ENCODE measurements around the gene UGT2B7. TPM values are rescaled to one million over a fixed set of nuclear protein-coding genes. Genes with fewer than 3 reads are reported as not detected.
"Not testable (repeated sequence)": the region's sequence is repeated elsewhere in the genome, so short reads cannot be mapped to it uniquely, and the experiment has no call there.

Gene UGT2B7
- under 0.01 TPM in 1 of 2 replicates, not detected in the other for total RNA-seq

DNA sequence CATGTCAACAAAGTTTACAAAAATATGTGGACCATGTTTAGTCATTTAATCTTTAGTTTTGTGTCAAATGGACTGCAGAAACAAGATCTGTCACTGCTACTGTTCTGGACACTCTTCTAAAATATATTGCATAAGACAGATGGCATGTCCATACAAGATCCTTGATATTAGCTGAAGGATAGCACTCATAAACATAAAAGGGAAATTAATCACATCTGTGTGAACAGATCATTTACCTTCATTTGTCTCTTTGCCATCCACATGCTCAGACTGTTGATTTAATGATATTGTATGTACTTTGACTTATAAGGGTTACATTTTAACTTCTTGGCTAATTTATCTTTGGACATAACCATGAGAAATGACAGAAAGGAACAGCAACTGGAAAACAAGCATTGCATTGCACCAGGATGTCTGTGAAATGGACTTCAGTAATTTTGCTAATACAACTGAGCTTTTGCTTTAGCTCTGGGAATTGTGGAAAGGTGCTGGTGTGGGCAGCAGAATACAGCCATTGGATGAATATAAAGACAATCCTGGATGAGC lies at the start of gene UGT2B7:
UGT2B7 (plus strand) TSS at position 364 of the 546 bp plus-strand sequence; CDS start at position 411, 47 bp downstream.
- no peak within 1 kb of the TSS for H3K4me3 ChIP-seq (ENCODE audit: insufficient read depth, low read length)
- no peaks in the 10 kb centered on the region for H3K79me2 ChIP-seq (ENCODE audit: insufficient read depth, low read length)
- H3K4me1 ChIP-seq (ENCODE audit: insufficient read depth, low read length), result peaks cover 5% of the 10 kb centered on the region
- TF ChIP-seq, protein P1, sequence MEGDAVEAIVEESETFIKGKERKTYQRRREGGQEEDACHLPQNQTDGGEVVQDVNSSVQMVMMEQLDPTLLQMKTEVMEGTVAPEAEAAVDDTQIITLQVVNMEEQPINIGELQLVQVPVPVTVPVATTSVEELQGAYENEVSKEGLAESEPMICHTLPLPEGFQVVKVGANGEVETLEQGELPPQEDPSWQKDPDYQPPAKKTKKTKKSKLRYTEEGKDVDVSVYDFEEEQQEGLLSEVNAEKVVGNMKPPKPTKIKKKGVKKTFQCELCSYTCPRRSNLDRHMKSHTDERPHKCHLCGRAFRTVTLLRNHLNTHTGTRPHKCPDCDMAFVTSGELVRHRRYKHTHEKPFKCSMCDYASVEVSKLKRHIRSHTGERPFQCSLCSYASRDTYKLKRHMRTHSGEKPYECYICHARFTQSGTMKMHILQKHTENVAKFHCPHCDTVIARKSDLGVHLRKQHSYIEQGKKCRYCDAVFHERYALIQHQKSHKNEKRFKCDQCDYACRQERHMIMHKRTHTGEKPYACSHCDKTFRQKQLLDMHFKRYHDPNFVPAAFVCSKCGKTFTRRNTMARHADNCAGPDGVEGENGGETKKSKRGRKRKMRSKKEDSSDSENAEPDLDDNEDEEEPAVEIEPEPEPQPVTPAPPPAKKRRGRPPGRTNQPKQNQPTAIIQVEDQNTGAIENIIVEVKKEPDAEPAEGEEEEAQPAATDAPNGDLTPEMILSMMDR (IDR thresholded peaks at IDR 0.05; ENCODE audit: extremely low read depth, low read depth, low read length), result no peak
- H3K27me3 ChIP-seq (ENCODE audit: insufficient read depth, low read length), result no peaks in the 10 kb centered on the region
- no peak for DNase-seq (ENCODE audit: insufficient read length, low spot score, missing footprints)
- peak within 1 kb of the TSS; percentile 41 for H3K4me2 ChIP-seq (ENCODE audit: insufficient read depth, low read length)
- no peaks in the 10 kb centered on the region for H4K20me1 ChIP-seq (ENCODE audit: insufficient read depth, low read length)
- H3K9me3 ChIP-seq (ENCODE audit: low read depth, low read length), result no peaks in the 10 kb centered on the region
- H3K36me3 ChIP-seq (ENCODE audit: insufficient read depth, low read length), result no peaks in the 10 kb centered on the region
- no peak within 1 kb of the TSS for H2AFZ ChIP-seq (ENCODE audit: low read length)
- no peak within 1 kb of the TSS for H3K27ac ChIP-seq (ENCODE audit: low read depth, low read length)

DNA sequence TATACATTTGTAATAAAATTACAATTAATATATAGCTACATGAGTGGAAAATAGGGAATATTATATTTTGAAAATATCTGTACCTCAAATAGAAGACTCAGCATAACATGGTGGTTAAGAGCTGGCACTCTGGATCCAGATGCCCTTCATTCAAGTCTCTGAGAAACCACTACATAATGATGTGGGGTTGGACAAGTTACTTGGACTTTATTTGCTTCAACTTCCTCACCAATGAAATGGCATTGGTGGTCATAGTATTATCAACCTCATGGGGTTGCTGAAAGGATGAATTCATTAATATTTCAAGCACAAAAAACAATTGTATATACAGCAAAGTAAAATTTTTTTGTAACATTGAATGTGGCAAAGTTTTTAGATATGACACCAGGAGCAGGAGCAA lies 46.4 kb upstream of the UGT2B7 start:
- H3K4me3 ChIP-seq (ENCODE audit: insufficient read depth, low read length), result no peak overlapping the region
- TF ChIP-seq, protein P1 (IDR thresholded peaks at IDR 0.05; ENCODE audit: extremely low read depth, low read depth, low read length), result no peak
- H2AFZ ChIP-seq (ENCODE audit: low read length), result no peak overlapping the region
- no peaks in the 10 kb centered on the region for H3K27me3 ChIP-seq (ENCODE audit: insufficient read depth, low read length)
- H3K4me1 ChIP-seq (ENCODE audit: insufficient read depth, low read length), result no peaks in the 10 kb centered on the region
- H3K27ac ChIP-seq (ENCODE audit: low read depth, low read length), result no peak overlapping the region
- no peaks in the 10 kb centered on the region for H4K20me1 ChIP-seq (ENCODE audit: insufficient read depth, low read length)
- no peaks in the 10 kb centered on the region for H3K36me3 ChIP-seq (ENCODE audit: insufficient read depth, low read length)
- no peaks in the 10 kb centered on the region for H3K79me2 ChIP-seq (ENCODE audit: insufficient read depth, low read length)
- H3K4me2 ChIP-seq (ENCODE audit: insufficient read depth, low read length), result no peak overlapping the region
- no peaks in the 10 kb centered on the region for H3K9me3 ChIP-seq (ENCODE audit: low read depth, low read length)
- DNase-seq (ENCODE audit: insufficient read length, low spot score, missing footprints), result no peak

DNA sequence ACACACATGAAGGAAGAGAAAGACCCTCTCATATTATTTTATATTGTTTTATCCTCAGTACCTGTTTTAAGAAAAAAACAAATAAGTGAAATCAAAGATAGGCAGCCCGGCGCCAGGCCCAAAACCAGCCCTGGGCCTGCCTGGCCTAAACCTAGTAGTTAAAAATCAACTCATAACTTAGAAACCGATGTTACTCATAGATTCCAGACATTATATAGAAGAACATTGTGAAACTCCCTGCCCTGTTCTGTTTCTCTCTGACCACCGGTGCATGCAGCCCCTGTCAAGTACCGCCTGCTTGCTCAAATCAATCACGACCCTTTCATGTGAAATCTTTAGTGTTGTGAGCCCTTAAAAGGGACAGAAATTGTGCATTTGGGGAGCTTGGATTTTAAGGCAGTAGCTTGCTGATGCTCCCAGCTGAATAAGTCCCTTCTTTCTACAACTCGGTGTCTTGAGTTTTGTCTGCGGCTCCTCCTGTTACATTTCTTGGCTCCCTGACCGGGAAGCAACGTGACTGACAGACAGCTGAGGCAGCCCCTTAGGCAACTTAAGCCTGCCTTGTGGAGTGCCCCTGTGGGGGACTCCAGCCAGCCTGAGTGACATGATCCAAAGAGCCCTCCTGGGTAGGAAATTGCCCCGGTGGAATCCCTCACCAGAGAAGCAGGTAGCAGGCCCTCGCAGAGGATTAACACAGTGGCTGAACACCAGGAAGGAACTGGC lies 45.3 kb upstream of the UGT2B7 start:
- not testable (repeated sequence) for H2AFZ ChIP-seq (ENCODE audit: low read length); H3K4me1 ChIP-seq (ENCODE audit: insufficient read depth, low read length); H3K27me3 ChIP-seq (ENCODE audit: insufficient read depth, low read length); H3K4me3 ChIP-seq (ENCODE audit: insufficient read depth, low read length); H4K20me1 ChIP-seq (ENCODE audit: insufficient read depth, low read length); DNase-seq (ENCODE audit: insufficient read length, low spot score, missing footprints); H3K27ac ChIP-seq (ENCODE audit: low read depth, low read length); H3K4me2 ChIP-seq (ENCODE audit: insufficient read depth, low read length); H3K79me2 ChIP-seq (ENCODE audit: insufficient read depth, low read length); H3K9me3 ChIP-seq (ENCODE audit: low read depth, low read length); H3K36me3 ChIP-seq (ENCODE audit: insufficient read depth, low read length)

DNA sequence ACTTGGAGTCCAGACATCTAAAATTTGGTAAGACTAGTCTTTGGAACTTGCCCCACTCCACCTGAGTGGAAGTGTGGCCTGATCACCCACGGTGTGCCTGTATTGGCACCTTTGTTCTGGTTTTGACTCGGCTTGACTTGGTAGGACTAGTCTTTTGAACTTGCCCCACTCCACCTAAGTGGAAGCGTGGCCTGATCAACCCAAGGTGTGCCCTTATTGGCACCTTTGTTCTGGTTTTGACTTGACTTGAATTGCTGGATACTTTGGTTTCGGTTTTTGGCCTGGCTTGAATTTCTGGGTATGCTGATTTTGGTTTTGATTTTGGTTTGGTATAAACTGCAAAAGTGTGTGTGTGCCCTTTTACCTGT lies 44.7 kb upstream of the UGT2B7 start:
- Histone ChIP-seq H3K4me3 (ENCODE audit: insufficient read depth, low read length) (no peak overlapping the region), H2AFZ (ENCODE audit: low read length) (no peak overlapping the region), H3K4me1 (ENCODE audit: insufficient read depth, low read length) (peaks cover 2% of the 10 kb centered on the region), H3K27me3 (ENCODE audit: insufficient read depth, low read length) (no peaks in the 10 kb centered on the region), H3K27ac (ENCODE audit: low read depth, low read length) (no peak overlapping the region), H4K20me1 (ENCODE audit: insufficient read depth, low read length) (no peaks in the 10 kb centered on the region), H3K36me3 (ENCODE audit: insufficient read depth, low read length) (no peaks in the 10 kb centered on the region), H3K79me2 (ENCODE audit: insufficient read depth, low read length) (no peaks in the 10 kb centered on the region), H3K4me2 (ENCODE audit: insufficient read depth, low read length) (no peak overlapping the region), H3K9me3 (ENCODE audit: low read depth, low read length) (no peaks in the 10 kb centered on the region)
- TF ChIP-seq, protein P1 (IDR thresholded peaks at IDR 0.05; ENCODE audit: extremely low read depth, low read depth, low read length), result no peak
- DNase-seq (ENCODE audit: insufficient read length, low spot score, missing footprints), result no peak

DNA sequence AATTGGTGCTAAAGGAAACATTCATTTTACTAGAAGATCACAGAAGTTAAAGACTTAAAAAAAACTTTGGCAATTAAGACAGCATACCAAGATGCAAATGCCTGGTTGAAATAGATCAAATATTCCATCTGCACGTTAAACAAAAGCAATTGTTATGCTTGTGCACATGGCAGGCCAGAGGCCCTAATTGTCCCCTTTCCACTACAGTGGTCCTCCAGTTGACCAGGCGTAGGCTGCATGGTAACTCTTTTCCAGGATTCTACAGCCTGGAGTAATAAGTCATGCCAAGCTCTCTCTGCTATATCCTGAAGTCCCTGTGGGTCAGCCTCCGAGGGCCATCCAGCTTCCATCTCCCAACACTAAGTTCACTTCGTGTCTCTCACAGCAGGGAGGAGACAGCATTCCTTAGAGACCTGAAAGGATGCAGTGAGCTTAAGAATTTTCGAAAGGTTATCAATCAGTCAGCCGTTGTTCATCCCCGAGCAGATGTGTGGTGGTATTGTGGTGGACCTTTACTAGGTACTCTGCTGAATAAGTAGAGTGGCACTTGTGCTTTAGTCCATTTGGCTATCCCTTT lies 42.9 kb upstream of the UGT2B7 start:
- not testable (repeated sequence) for H3K27me3 ChIP-seq (ENCODE audit: insufficient read depth, low read length); DNase-seq (ENCODE audit: insufficient read length, low spot score, missing footprints); H4K20me1 ChIP-seq (ENCODE audit: insufficient read depth, low read length); H3K4me2 ChIP-seq (ENCODE audit: insufficient read depth, low read length); H3K36me3 ChIP-seq (ENCODE audit: insufficient read depth, low read length); H3K4me1 ChIP-seq (ENCODE audit: insufficient read depth, low read length); H2AFZ ChIP-seq (ENCODE audit: low read length); H3K4me3 ChIP-seq (ENCODE audit: insufficient read depth, low read length); H3K79me2 ChIP-seq (ENCODE audit: insufficient read depth, low read length); H3K27ac ChIP-seq (ENCODE audit: low read depth, low read length); H3K9me3 ChIP-seq (ENCODE audit: low read depth, low read length)

DNA sequence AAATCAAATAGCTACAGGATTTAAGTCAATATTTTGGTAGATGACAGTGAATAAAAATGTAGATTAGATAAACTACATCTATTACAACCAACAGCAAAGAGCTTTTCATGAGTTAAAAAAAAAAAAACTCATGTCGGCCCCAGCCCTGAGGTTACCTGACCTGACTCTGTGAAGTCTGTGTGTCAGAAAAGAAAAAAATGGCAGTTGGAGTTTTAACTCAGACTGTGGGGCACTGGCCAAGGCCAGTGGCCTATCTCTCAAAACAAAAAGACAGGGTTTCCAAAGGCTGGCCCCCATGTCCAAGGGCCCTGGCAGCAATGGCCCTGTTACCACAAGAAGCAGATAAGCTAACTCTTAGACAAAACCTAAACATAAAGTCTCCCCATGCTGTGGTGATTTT lies 42.2 kb upstream of the UGT2B7 start:
- not testable (repeated sequence) for DNase-seq (ENCODE audit: insufficient read length, low spot score, missing footprints); H3K4me1 ChIP-seq (ENCODE audit: insufficient read depth, low read length); H3K36me3 ChIP-seq (ENCODE audit: insufficient read depth, low read length); H3K4me3 ChIP-seq (ENCODE audit: insufficient read depth, low read length); H4K20me1 ChIP-seq (ENCODE audit: insufficient read depth, low read length); H3K4me2 ChIP-seq (ENCODE audit: insufficient read depth, low read length); H3K9me3 ChIP-seq (ENCODE audit: low read depth, low read length); H3K79me2 ChIP-seq (ENCODE audit: insufficient read depth, low read length); H3K27me3 ChIP-seq (ENCODE audit: insufficient read depth, low read length); H2AFZ ChIP-seq (ENCODE audit: low read length)
- H3K27ac ChIP-seq (ENCODE audit: low read depth, low read length), result peak overlapping the region; percentile 40
